Bladder microvascular endothelial cell (primary cell): ENCODE measurements around the gene SNX13. TPM values are rescaled to one million over a fixed set of nuclear protein-coding genes. Genes with fewer than 3 reads are reported as not detected.

ENCODE experiments used
- total RNA-seq: library from RNA; depleted of rRNA; stranded (reverse); fragments of >200 nt; gene quantifications from 2 replicates; pipeline ENCODE4 v1.2.3, GENCODE V29; 2014

The SNX13 gene
- total RNA-seq: 14.4 and 29.3 TPM in 2 replicates

DNA sequence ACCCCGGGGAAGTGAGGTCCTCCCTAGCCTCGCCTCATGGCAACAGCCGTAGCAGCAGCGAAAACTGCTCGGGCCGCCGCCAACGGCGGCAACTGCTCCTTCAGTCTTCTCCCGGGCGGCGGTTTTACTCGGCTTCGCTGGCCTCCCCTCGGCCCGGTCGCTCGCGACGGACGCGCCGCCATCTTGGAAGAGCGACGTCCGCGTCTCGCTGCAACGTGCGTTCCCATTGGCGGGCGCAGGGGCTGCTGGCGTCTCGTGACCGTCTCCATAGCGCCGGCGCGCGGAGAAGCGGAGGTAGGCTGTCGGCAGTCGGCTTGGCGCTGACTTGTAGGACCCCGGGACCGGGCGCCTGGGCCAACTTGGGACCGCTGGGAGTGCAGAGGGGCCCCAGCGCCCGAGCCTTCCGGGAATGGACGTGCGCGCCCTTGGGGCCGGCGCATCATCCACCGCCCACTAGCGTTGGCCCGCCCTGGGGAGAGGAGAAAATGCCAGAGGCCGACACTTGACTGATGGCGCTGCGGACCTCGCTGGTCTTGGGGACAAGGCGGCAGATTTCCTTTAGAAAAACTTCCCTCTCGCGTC, at the start of gene SNX13:
Gene SNX13, minus strand, starts transcription at position 193 of the 582 bp plus-strand sequence. CDS start 199 bp downstream, outside the sequence.

Other genes with a start within 250 kb of the SNX13 start
- not detected in 2 replicates for gene PRPS1L1, start 87.4 kb upstream of the SNX13 start, total RNA-seq